Kidney (tissue), 14 donors: ENCODE measurements around the gene UGT1A1. TPM values are rescaled to one million over a fixed set of nuclear protein-coding genes. Genes with fewer than 3 reads are reported as not detected.

Experiments
- DNase-seq, 5 donors: peaks; one replicate each; pipeline ENCODE4 v3.0.0-alpha.2; 2013 to 2020
- FAIRE-seq: peaks from 2 replicates; lab custom pipeline; 2012; peaks lifted over from hg19 to GRCh38; lab: Jason Lieb, UNC
- H3K27ac ChIP-seq, 2 donors: one replicate each; pipeline ENCODE4 v1.7.0; 2013; ENCODE audit warnings: low read depth in 2 of 2, low read length in 2 of 2, inconsistent platforms in 1 of 2
- H3K27me3 ChIP-seq: one replicate; pipeline ENCODE4 v1.7.1; 2013; ENCODE audit warnings: low read length, inconsistent platforms; ENCODE audit not compliant: control insufficient read depth, insufficient read depth
- H3K36me3 ChIP-seq, 3 donors: one replicate each; pipeline versions ENCODE4 v1.7.0 to v1.7.1; 2013; ENCODE audit warnings: low read length in 3 of 3, control low read depth in 1 of 3, inconsistent platforms in 1 of 3; ENCODE audit not compliant: insufficient read depth in 3 of 3, control insufficient read depth in 2 of 3
- H3K4me1 ChIP-seq, 3 donors: one replicate each; pipeline versions ENCODE4 v1.7.0 to v1.7.1; 2013; ENCODE audit warnings: low read length in 3 of 3, inconsistent platforms in 1 of 3, low read depth in 1 of 3; ENCODE audit not compliant: control insufficient read depth in 2 of 3, insufficient read depth in 2 of 3
- H3K4me3 ChIP-seq, 3 donors: one replicate each; pipeline versions ENCODE4 v1.7.0 to v1.8.1; 2013; ENCODE audit warnings: low read length in 3 of 3, control low read depth in 1 of 3, inconsistent platforms in 1 of 3
- H3K9ac ChIP-seq, 3 donors: one replicate each; pipeline versions ENCODE4 v1.7.0 to v1.7.1; 2013; ENCODE audit warnings: low read length in 3 of 3, control low read depth in 1 of 3, inconsistent platforms in 1 of 3
- H3K9me3 ChIP-seq, 3 donors: one replicate each; pipeline versions ENCODE4 v1.7.0 to v1.7.1; 2013; ENCODE audit warnings: low read length in 3 of 3, control low read depth in 1 of 3, inconsistent platforms in 1 of 3; ENCODE audit not compliant: control insufficient read depth in 2 of 3, insufficient read depth in 1 of 3
- intact Hi-C: fragments of 100-400 bp; cut with DNase I; formaldehyde crosslinking; loops from one replicate; pipeline ENCODE4 v1.11.1; 2022
- polyA plus RNA-seq: library from polyadenylated mRNA; stranded (reverse); fragments of 350-450 nt; fragmentation: Illumina TruSeq; extraction: RNeasy Lipid Tissue Mini Kit (QIAGEN cat#74804); gene quantifications from one replicate; pipeline ENCODE4 v1.2.3, GENCODE V29; 2014; ENCODE audit warnings: low read depth, low replicate concordance; ENCODE audit not compliant: insufficient read depth
- total RNA-seq: library from RNA; stranded (reverse); fragmentation: NEBNext Ultra II Directional; extraction: Animal tissue kit (Norgen Biotek cat#: 25700); gene quantifications from one replicate; pipeline ENCODE4 v1.2.1, GENCODE V29; 2021
- TF ChIP-seq, protein P1 (sequence below): IDR thresholded peaks from 3 replicates; pipeline ENCODE4 v1.5.1; 2012; ENCODE audit warnings: mild to moderate bottlenecking, moderate library complexity, borderline replicate concordance; ENCODE audit not compliant: insufficient read depth; ENCODE audit errors: extremely low read depth
- donor health status: control.
- donor health status: control.
- donor health status: control.
- donor health status: control.
- donor health status: control.
- donor health status: DM: yes; HTN: yes; CAD: no.
- donor health status: Normal renal cell carcinoma (clear cell type).

UGT1A1 gene
- total and polyA plus RNA-seq, 2 donors from 2014 or later = 1.4 to 3.6 TPM

DNA sequence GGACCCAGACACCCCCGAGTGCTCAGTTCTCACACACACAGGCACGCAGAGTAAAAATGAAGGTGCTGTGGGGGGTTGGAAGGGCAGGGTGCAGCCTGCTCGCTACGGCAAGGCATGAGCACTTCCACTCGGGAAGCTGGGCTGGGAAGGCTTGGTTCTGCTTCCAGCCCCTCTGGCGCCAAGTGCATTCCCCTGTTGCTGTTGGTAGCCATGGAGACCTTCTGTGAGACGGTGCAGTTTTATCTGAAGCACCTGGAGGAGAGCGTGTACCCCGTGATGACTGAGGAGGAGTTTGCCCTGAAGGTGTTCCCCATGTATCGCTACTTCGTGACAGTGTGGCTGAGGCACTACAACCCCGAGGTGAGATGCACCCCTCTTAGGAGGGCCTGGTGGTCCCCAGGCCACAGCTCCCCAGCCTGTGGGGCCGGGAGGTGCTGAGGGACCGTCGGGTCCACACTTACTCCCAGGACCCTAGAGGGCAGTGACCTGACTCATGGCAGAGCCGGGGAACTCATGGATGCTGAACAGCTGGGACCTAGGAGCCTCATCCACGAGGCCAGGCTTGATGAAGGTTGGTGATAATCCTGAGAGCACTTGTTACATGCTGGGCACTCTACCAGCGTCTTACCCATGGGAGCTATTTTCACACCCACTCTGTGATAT is 33.5 kb downstream of the UGT1A1 start:
- peak in 1 of 5 donors; percentile 40 for DNase-seq
- Histone ChIP-seq H3K4me3 (no peak overlapping the region), H3K9ac (no peak overlapping the region), H3K9me3 (no peaks in the 10 kb centered on the region), H3K36me3 (no peaks in the 10 kb centered on the region), H3K4me1 (no peaks in the 10 kb centered on the region), H3K27me3 (no peaks in the 10 kb centered on the region), H3K27ac (no peak overlapping the region)
- FAIRE-seq = no peak
- TF ChIP-seq, protein P1, sequence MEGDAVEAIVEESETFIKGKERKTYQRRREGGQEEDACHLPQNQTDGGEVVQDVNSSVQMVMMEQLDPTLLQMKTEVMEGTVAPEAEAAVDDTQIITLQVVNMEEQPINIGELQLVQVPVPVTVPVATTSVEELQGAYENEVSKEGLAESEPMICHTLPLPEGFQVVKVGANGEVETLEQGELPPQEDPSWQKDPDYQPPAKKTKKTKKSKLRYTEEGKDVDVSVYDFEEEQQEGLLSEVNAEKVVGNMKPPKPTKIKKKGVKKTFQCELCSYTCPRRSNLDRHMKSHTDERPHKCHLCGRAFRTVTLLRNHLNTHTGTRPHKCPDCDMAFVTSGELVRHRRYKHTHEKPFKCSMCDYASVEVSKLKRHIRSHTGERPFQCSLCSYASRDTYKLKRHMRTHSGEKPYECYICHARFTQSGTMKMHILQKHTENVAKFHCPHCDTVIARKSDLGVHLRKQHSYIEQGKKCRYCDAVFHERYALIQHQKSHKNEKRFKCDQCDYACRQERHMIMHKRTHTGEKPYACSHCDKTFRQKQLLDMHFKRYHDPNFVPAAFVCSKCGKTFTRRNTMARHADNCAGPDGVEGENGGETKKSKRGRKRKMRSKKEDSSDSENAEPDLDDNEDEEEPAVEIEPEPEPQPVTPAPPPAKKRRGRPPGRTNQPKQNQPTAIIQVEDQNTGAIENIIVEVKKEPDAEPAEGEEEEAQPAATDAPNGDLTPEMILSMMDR = no peak
- intact Hi-C loops = no loop called here

DNA sequence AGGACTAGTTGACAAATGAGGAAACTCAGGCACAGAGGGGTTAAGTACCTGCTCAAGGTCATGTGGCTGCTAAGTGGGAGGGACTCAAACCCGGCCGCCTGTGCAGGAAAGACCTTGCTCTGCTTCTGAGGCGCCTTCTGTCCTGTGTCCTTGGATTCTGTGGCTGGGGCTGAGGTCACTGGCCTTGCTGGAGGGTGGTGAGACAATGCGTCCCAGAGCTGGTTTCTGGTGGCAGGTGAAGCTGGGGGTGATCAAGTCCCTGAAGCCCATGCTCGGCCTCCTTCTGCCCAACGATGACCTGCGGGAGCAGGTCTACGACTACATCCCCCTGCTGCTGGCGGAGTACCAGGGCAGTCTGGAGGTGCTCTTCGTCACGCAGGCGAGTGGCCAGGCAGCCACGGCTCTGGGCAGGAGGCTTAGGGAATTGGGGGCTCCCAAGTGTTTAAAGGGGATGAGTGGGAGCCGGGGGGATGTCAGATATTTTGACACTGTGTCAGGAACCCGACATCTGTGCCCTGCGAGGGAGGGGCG is 34.1 kb downstream of the UGT1A1 start:
- DNase-seq (peak in 1 of 5 donors; percentile 36), FAIRE-seq (no peak)
- H3K36me3 ChIP-seq = no peaks in the 10 kb centered on the region
- H3K4me3 ChIP-seq = no peak overlapping the region
- H3K9me3 ChIP-seq = no peaks in the 10 kb centered on the region
- no peaks in the 10 kb centered on the region for H3K27me3 ChIP-seq
- H3K9ac ChIP-seq = no peak overlapping the region
- H3K4me1 ChIP-seq = no peaks in the 10 kb centered on the region
- intact Hi-C loops = no loop called here
- TF ChIP-seq, protein P1 = no peak
- H3K27ac ChIP-seq = no peak overlapping the region

DNA sequence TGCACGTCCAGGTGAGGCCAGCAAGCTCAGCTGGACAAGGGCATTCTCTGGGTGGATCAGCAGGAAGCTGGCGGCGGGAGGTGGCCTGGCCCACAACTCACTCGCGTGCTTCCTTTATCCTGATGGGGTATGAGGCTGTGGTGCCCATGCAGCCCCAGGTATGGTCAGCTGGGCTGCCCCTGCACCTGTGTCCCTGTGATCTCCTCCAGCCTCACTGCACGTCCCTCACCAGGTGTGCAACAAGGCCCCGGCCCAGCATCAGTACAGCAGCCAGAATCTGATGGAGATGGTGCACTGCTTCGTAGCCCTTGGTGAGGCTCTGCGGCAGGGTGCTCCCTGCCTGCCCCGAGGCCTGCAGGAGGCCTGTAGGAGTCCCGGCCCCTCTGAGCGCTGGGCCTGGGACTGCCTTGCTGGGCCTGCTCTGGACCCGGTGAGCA is 35.7 kb downstream of the UGT1A1 start:
- H3K36me3 ChIP-seq = no peaks in the 10 kb centered on the region
- TF ChIP-seq, protein P1 = no peak
- no peaks in the 10 kb centered on the region for H3K9me3 ChIP-seq
- H3K27me3 ChIP-seq = no peaks in the 10 kb centered on the region
- intact Hi-C loops = no loop called here
- no peak for FAIRE-seq
- no peak overlapping the region for H3K4me3 ChIP-seq
- no peak overlapping the region for H3K27ac ChIP-seq
- H3K9ac ChIP-seq = no peak overlapping the region
- peak in 1 of 5 donors; percentile 38 for DNase-seq
- no peaks in the 10 kb centered on the region for H3K4me1 ChIP-seq

DNA sequence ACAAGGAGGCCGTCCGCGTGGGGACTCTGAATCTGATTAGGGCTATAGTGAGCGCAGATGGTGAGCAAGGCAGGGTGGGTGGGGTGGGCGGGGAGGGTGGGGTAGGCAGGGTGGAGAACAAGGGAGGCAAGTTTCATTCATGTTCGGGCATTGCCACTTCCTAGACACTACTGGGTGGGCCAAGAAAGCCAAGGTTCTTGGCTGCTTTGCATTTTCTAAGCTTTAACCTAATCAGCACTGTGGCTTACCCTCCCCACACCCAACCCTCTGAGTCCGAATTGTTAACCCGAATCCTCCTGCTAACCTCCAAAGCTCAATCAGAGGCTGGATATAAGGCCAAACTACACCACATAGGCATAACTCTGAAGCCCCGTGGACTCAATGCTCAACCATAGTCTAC is 36.2 kb downstream of the UGT1A1 start:
- DNase-seq (no peak), FAIRE-seq (no peak)
- Histone ChIP-seq H3K4me3 (no peak overlapping the region), H3K9ac (no peak overlapping the region), H3K36me3 (no peaks in the 10 kb centered on the region), H3K4me1 (no peaks in the 10 kb centered on the region), H3K9me3 (no peaks in the 10 kb centered on the region), H3K27me3 (no peaks in the 10 kb centered on the region), H3K27ac (no peak overlapping the region)
- intact Hi-C loops = no loop called here
- TF ChIP-seq, protein P1 = no peak
